GM12872 (cell line): Measurements from ENCODE around the gene CENPL.

Experiments used
- TF ChIP-seq, protein P1 (sequence below): IDR thresholded peaks from 3 replicates; pipeline ENCODE4 v1.5.1; 2011; ENCODE audit warnings: low read depth, mild to moderate bottlenecking, low read length, moderate library complexity; ENCODE audit not compliant: insufficient read depth

The CENPL gene

DNA sequence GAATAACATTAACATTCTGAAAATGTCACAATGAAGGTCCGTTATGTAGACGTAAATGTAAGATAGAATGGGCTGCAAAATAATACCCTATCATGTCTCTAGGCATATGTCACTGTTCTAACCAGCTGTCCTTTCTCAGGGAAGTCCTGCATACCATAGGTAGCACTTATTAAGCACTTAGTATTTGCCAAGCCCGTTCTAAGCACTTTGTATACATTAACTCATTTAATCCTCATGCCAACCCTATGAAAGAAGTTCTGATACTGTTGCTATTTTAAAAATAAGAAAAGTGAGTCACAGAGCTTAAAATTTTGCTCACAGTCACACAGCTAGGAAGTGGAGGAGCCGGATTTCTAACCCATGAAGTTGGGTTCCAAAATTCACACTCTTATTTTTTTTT is 27.4 kb upstream of the CENPL start:
- TF ChIP-seq, protein P1, sequence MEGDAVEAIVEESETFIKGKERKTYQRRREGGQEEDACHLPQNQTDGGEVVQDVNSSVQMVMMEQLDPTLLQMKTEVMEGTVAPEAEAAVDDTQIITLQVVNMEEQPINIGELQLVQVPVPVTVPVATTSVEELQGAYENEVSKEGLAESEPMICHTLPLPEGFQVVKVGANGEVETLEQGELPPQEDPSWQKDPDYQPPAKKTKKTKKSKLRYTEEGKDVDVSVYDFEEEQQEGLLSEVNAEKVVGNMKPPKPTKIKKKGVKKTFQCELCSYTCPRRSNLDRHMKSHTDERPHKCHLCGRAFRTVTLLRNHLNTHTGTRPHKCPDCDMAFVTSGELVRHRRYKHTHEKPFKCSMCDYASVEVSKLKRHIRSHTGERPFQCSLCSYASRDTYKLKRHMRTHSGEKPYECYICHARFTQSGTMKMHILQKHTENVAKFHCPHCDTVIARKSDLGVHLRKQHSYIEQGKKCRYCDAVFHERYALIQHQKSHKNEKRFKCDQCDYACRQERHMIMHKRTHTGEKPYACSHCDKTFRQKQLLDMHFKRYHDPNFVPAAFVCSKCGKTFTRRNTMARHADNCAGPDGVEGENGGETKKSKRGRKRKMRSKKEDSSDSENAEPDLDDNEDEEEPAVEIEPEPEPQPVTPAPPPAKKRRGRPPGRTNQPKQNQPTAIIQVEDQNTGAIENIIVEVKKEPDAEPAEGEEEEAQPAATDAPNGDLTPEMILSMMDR: no peak

DNA sequence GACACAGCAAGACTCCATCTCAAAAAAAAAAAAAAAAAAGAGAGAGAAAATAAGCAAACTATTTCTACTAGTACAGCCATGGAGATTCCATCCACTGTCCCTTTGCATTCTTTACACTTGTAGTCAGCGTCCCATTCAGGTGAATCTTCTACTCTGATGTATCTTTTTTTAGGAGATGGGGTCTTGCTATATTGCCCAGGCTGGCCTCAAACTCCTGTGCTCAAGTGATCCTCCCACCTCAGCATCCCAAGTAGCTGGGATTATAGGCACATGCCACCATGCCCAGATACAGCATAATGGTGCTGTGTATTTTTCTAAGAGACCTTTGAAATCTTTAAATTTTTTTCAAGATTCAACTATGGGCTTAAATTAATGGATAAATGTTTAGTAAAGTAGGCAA is 8.1 kb upstream of the CENPL start:
- TF ChIP-seq, protein P1: no peak

DNA sequence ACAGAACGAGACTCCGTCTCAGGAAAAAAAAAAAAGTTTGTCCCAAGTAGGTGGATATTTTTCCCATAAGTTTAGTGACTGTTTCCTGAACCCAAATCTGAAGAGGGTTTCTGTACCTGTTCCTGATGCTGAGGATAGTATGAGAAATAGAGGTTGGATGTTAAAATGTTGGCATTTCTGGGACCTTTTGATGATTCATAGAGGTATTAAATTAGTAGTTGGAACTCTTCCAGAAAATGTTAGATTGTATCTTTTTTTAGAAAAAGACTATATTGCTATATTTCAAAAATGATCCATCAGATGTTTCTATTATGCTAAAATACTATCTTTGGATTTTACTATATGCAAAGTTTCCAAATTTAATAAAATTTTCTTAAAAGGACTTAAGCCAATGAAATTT is 2.9 kb upstream of the CENPL start:
- TF ChIP-seq, protein P1: no peak

DNA sequence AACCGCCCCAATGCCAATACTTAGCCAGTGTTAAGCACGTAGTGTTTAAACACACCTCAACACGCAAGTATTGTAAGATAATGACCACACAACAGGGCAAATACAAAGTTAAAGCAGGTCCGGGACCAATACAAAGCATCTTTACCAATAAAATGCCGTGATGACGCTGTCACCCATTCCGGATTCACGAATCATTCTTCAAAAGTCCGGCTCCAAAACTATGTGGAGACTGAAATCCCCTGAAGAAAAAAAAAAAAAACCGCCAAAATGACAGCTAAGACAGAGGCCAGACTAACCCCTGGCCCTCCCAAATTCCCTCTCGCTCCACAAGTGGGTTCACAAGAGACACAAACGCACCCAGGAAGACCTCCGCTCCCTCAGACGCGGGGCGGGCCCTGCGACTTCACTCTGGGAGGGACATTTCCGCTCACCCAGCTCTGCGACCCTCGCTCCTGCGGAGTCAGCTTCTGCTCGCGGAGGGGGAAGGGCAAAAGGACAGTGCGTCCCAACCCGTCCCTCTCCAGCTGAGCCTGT is 835 bp downstream of the CENPL start:
- TF ChIP-seq, protein P1: no peak

DNA sequence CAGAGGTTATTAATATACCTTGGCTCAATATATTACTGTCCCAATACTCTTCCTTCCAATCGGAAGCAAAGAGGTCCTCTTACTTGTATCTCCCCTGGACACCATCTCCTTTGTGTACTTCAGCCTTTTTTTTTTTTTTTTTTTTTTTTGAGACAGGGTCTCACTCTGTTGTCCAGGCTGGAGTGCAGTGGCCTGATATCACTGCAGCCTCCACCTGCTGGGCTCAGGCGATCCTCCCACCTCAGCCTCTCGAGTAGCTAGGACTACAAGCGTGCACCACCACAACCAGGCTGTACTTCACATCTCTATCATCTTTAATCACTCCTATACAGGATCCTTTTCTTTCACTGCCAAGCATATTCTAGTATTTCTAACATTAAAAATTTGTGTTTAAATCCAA is 3.0 kb downstream of the CENPL start:
- TF ChIP-seq, protein P1: no peak

DNA sequence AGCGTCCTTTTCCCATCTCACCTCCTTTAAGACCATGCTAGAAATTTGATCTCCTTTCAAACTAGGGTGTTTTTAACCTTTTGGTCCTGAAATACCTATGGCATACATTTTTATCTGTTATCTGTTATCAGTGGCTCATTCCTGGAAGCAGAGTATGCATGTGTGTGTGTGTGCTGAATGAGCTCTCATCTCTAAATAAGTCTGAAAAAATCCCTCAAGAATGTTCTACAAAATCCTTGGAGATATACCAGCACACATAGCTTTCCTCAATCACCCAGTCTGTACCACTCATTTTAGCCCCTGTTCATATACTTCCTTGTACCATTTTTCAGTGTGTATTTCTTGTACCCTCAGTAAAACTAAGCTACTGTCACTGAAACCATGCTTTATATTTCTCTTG is 6.2 kb downstream of the CENPL start:
- TF ChIP-seq, protein P1: no peak

DNA sequence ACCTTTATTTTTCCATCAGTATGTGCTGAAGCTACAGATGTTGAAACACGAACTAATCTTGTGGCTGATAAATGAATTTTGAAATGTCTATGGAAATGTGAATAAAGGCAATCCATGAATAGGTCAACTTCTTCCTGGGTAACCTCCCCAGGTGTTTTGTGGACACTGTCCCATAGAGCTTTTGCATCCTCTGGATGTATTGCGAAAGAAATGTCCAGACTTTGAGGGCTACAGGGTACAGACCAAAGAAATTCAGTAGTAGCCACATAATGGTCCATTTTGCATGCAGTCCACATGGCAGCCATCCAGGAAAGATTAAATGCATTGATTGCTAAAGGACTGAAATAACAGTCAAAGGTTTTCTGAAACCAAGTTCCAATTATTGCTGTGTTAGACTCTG is 21.7 kb downstream of the CENPL start:
- TF ChIP-seq, protein P1: no peak
